K562 (cell line): ENCODE measurements around the gene NEK4. TPM values are rescaled to one million over a fixed set of nuclear protein-coding genes. Genes with fewer than 3 reads are reported as not detected.

Experiments
- ATAC-seq: fragments of 200-7000 bp; cut with Tn5 transposase; 3 replicates; pipeline ENCODE4 v1.9.1; 2020; ENCODE audit warnings: moderate library complexity
- BruUV-seq: library from RNA; stranded (reverse); fragments of 400-500 nt; replicated peaks from 2 replicates; lab custom pipeline; 2021; lab: Mats Ljungman, UMichigan
- CTCF ChIA-PET: fragments of 300-600 bp; formaldehyde crosslinking; extraction: SDS; loops from one replicate; lab custom pipeline; 2021; ENCODE audit warnings: low intra/inter-chr PET ratio; lab: Yijun Ruan, JAX
- POLR2A ChIA-PET: fragments of 300-600, 350-650 bp; sonication (Branson Sonifier 250); formaldehyde crosslinking; extraction: SDS; loops from one replicate; lab custom pipeline; 2021; ENCODE audit warnings: antibody characterized with exemption, inconsistent platforms; lab: Yijun Ruan, JAX
- DNase-seq, 4 experiments: peaks; one replicate each; pipeline versions ENCODE4 v3.0.0 to v3.0.0-alpha.2; 2011 to 2018; ENCODE audit warnings: low spot score in 3 of 4, mixed read lengths in 3 of 4; ENCODE audit errors: extremely low read depth in 1 of 4
- FAIRE-seq: peaks from 2 replicates; lab custom pipeline; 2011; peaks lifted over from hg19 to GRCh38; lab: Jason Lieb, UNC
- H2AFZ ChIP-seq: 2 replicates; pipeline ENCODE4 v1.6.0; 2011; ENCODE audit warnings: low read depth, low read length, control low read depth, inconsistent platforms
- H3K27ac ChIP-seq: fragments of 200-600 bp; 3 replicates; pipeline ENCODE4 v1.8.0; 2011; ENCODE audit warnings: low read depth, mild to moderate bottlenecking, control low read depth, inconsistent platforms, low read length, moderate library complexity, mixed read lengths; ENCODE audit errors: extremely low read depth
- H3K27me3 ChIP-seq, 2 experiments: fragments of 300-600 bp in 1 of 2; 2 replicates in 1 of 2; 3 replicates in 1 of 2; pipeline versions ENCODE4 v1.6.0 to v1.8.0; 2011; ENCODE audit warnings: inconsistent platforms in 2 of 2, low read length in 2 of 2, mild to moderate bottlenecking in 1 of 2, mixed read lengths in 1 of 2, moderate library complexity in 1 of 2; ENCODE audit not compliant: control insufficient read depth in 2 of 2, insufficient read depth in 2 of 2
- H3K36me3 ChIP-seq: fragments of 300-600 bp; 3 replicates; pipeline ENCODE4 v1.8.0; 2011; ENCODE audit warnings: mild to moderate bottlenecking, low read length, inconsistent platforms; ENCODE audit not compliant: control insufficient read depth, insufficient read depth
- H3K4me1 ChIP-seq, 2 experiments: fragments of 200-600 bp in 1 of 2; replicated peaks in 1 of 2; 2 replicates in 1 of 2; 3 replicates in 1 of 2; pipeline versions ENCODE4 v1.5.1 to v1.8.0; 2011; ENCODE audit warnings: inconsistent platforms in 2 of 2, low read length in 2 of 2, mild to moderate bottlenecking in 1 of 2, mixed read lengths in 1 of 2, moderate library complexity in 1 of 2; ENCODE audit not compliant: control insufficient read depth in 2 of 2, insufficient read depth in 2 of 2
- H3K4me2 ChIP-seq: 2 replicates; pipeline ENCODE4 v1.6.1; 2011; ENCODE audit warnings: low read length, control low read depth, inconsistent platforms, mixed read lengths; ENCODE audit not compliant: insufficient read depth
- H3K4me3 ChIP-seq: fragments of 200-600 bp; sonication (generic), shearing (Covaris generic); 2 replicates; pipeline ENCODE4 v1.5.1; 2016; ENCODE audit warnings: control low read depth, inconsistent platforms
- H3K79me2 ChIP-seq: fragments of 200-600 bp; 3 replicates; pipeline ENCODE4 v1.8.0; 2011; ENCODE audit warnings: low read length, inconsistent platforms; ENCODE audit not compliant: control insufficient read depth, insufficient read depth
- H3K9ac ChIP-seq, 2 experiments: 2 replicates each; pipeline versions ENCODE4 v1.6.0 to v1.6.1; 2011; ENCODE audit warnings: low read depth in 2 of 2, low read length in 2 of 2, control low read depth in 1 of 2, inconsistent platforms in 1 of 2, mild to moderate bottlenecking in 1 of 2, mixed read lengths in 1 of 2; ENCODE audit not compliant: insufficient read depth in 1 of 2
- H3K9me1 ChIP-seq: one replicate; pipeline ENCODE4 v1.6.0; 2011; ENCODE audit warnings: inconsistent platforms, mild to moderate bottlenecking, low read length, moderate library complexity; ENCODE audit not compliant: control insufficient read depth, insufficient read depth
- H3K9me3 ChIP-seq: replicated peaks from 2 replicates; pipeline ENCODE4 v1.5.1; 2011; ENCODE audit warnings: low read depth, low read length, inconsistent platforms; ENCODE audit not compliant: control insufficient read depth, insufficient read depth
- H4K20me1 ChIP-seq: replicated peaks from 2 replicates; pipeline ENCODE4 v1.6.1; 2011; ENCODE audit warnings: low read length, inconsistent platforms, mixed read lengths; ENCODE audit not compliant: control insufficient read depth, insufficient read depth
- GTF3C2 ChIP-seq: IDR thresholded peaks from 3 replicates; pipeline ENCODE4 v1.6.1; 2011; ENCODE audit warnings: borderline replicate concordance, mild to moderate bottlenecking, moderate library complexity; ENCODE audit not compliant: insufficient read length; ENCODE audit errors: extremely low read depth
- WGBS: fragments of 100-300 bp; shearing (Covaris generic); methylation state at CpG from one replicate; pipeline ENCODE4 v1.1.6; 2016; ENCODE audit warnings: low coverage, mixed read lengths; ENCODE audit not compliant: insufficient coverage; ENCODE audit errors: missing lambda C conversion rate; 5-methylcytosine and 5-hydroxymethylcytosine counted together
- in situ Hi-C: fragments of 300-500 bp; cut with MboI; formaldehyde crosslinking; loops from 4 replicates; pipeline ENCODE4 v1.15.0; 2018; ENCODE audit warnings: inconsistent platforms, mixed read lengths
- intact Hi-C: fragments of 100-400 bp; cut with micrococcal nuclease; formaldehyde crosslinking; loops from 2 replicates; pipeline ENCODE4 v1.14.2; 2022
- polyA plus RNA-seq, 8 experiments: library from polyadenylated mRNA; depleted of rRNA in 4 of 8; stranded (reverse) in 5 of 8; unstranded in 3 of 8; fragments of >200 nt; fragmentation: Nextera tagmentation in 2 of 8; fragmentation: Illumina TruSeq in 1 of 8; extraction: Ambion mirVana in 2 of 8; extraction: Trizol in 1 of 8; gene quantifications; 2 replicates each; pipeline versions ENCODE4 v1.2.1 to v1.2.3, GENCODE V29; 2011 to 2014; ENCODE audit warnings: inconsistent platforms in 1 of 8, missing spikeins in 1 of 8
- total RNA-seq, 7 experiments: library from RNA; depleted of rRNA in 6 of 7; stranded (reverse); fragments of >200 nt in 6 of 7; fragmentation: Illumina TruSeq in 2 of 7; extraction: Trizol in 2 of 7; gene quantifications; 2 replicates each; pipeline versions ENCODE4 v1.2.1 to v1.2.3, GENCODE V29; 2011 to 2021; ENCODE audit warnings: low replicate concordance in 1 of 7

NEK4 gene
- total and polyA plus RNA-seq, 9 of the 15 experiments (the other 6 are each of a cell fraction or from before 2014, with no cell fraction given) = 5.8 to 23.1 (median 16.6) TPM

DNA sequence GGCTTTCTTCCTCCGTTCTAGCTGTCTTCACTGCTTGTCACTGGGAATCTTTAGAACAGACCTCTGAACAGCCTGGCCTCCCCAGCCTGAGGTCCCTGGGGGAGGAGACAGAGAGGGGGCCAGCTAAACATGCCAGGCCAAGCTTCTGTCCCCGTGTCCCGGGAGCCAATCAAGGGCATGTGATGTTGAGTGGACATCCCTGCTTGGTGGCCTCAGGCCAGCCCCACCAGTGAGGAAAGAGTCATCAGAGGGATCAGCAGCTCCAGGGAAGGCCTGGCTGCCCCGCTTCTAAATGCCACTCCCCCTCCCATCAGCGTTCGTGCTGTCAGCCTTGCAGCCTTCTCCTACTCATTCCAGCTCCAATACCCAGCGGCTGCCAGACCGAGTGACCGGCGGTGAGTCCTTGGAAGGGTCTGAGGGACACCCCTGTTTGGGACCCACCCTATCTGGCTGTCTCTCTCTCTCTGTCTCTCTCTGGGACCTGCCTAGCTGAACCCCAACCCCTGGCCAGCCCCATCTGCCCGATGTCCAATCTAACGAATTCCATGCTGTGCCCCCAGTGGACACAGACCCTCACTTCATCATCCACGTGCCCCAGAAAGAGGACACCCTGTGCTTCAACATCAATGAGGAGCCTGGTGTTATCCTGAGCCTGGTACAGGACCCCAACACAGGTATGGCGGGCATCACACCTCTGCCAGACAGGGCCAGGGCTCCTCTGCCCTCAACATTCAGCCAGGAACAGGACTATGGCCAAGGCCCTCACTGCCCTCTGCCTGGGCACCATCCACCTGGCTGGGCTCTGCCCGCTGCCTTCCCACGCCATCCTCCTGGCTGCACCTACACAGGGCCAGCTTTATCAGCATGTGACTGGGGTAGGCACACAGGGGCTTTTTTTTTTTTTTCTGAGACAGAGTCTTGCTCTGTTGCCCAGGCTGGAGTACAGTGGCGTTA is 17.2 kb upstream of the NEK4 start:
- peaks cover 0 to 8% of the 10 kb centered on the region in 2 experiments; a peak in 2 of 5 replicates for H3K4me1 ChIP-seq
- H3K4me2 ChIP-seq = no peak overlapping the region
- ATAC-seq = no peak
- H3K36me3 ChIP-seq = no peaks in the 10 kb centered on the region
- no peak for TF ChIP-seq GTF3C2
- intact Hi-C loops (no loop called here), in situ Hi-C loops (no loop called here)
- no peak overlapping the region for H3K4me3 ChIP-seq
- no peaks in the 10 kb centered on the region for H3K79me2 ChIP-seq
- H3K9me1 ChIP-seq = no peaks in the 10 kb centered on the region
- no peak overlapping the region for H3K9ac ChIP-seq
- H3K27me3 ChIP-seq = peaks cover 0 to 25% of the 10 kb centered on the region in 2 experiments; a peak in 3 of 5 replicates
- H4K20me1 ChIP-seq = no peaks in the 10 kb centered on the region
- ChIA-PET POLR2A (interaction anchor here (0.6 to 1.2 kb wide), 5 partner anchors 9 to 377 kb away, joined by 3 to 5 read pairs (median 3); no protein-coding TSS in a partner anchor), CTCF (no interaction called here)
- H2AFZ ChIP-seq = no peak overlapping the region
- no TSS peak for BruUV-seq
- no peak overlapping the region for H3K27ac ChIP-seq
- no peak for DNase-seq
- 4% methylated on average over 11 of the region's 17 CpGs for WGBS
- H3K9me3 ChIP-seq = no peaks in the 10 kb centered on the region
- FAIRE-seq = no peak
